ENCODE results near the gene PSMB11.

DNA sequence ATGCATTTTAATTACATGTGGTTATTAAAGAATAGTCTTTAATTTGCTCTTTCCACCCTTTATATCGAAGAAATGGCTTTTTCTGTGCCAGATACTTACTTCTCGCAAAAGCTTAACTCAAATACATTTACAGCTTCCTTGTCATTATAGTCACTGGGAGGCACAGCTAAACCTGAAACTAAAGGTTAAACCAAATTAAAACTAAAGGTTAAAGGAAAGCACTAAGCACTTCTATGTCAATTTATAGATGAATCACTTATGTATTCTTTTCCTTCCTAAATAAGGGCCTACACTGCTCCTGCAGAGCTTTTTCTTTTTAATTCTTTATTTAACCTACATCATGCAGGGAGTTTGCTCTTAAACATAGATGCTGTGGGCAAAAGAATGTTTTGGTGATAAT, 41.2 kb upstream of the PSMB11 start:
- TF ChIP-seq CTCF (IDR thresholded peaks at IDR 0.05) (no peak), POLR2A (IDR thresholded peaks at IDR 0.05) (no peak), EP300 (IDR thresholded peaks at IDR 0.05) (no peak)
